ENCODE measurements around the gene LAMA3. TPM values are rescaled to one million over a fixed set of nuclear protein-coding genes. Genes with fewer than 3 reads are reported as not detected.

LAMA3 gene
- total RNA-seq, 1 experiment from 2014 or later = 34.6 TPM

DNA sequence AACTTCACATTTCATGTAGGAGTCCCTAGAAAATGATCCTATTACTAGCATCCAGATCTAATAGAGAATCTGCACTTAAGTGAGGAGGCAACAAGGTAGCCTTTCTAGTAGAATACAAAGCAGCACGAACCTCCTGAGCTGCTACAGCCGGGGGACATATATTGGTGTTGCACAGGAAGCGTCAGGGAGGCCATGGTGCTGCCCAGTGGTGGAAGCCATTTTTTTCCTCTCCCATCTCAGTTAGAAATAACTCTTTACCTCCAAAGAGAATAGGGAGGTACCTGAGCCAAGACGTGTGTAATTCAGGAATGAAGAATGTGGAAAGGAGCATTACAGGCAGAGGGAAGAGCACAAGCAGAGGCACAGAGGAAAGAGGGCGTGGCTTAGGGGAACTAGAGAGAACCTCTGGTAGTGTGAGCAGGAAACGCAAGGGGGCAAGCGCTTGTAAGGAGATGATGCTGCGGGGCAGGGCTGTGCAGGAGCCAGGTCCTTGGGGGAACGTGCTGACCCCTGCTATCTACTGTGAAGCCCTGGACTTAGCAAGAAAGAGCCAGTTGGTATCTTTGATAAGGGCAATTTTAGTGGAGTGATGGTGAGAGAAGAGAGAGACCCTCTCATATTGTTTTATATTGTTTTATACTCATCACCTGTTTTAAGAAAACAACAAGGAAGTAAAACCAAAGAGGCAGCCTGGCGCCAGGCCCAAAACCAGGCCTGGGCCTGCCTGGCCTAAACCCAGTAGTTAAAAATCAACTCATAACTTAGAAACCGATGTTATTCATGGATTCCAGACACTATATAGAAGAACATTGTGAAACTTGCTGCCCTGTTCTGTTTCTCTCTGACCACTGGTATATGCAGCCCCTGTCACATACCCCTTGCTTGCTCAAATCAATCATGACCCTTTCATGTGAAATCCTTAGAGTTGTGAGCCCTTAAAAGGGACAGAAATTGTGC lies 275.3 kb downstream of the LAMA3 start:
- Mint-ChIP-seq H3K36me3 (ENCODE audit: insufficient read depth, unreplicated experiment) (peaks cover 4% of the 10 kb centered on the region), H3K4me3 (ENCODE audit: unreplicated experiment) (no peak overlapping the region), H3K9me3 (ENCODE audit: unreplicated experiment) (no peaks in the 10 kb centered on the region), H3K27ac (ENCODE audit: unreplicated experiment) (no peak overlapping the region), H3K27me3 (ENCODE audit: insufficient read depth, unreplicated experiment) (no peaks in the 10 kb centered on the region), H3K4me1 (ENCODE audit: low read depth, unreplicated experiment) (no peaks in the 10 kb centered on the region)
- ChIA-PET POLR2A (no interaction called here), CTCF (no interaction called here)
- DNase-seq = no peak
- TF ChIP-seq, protein P1, sequence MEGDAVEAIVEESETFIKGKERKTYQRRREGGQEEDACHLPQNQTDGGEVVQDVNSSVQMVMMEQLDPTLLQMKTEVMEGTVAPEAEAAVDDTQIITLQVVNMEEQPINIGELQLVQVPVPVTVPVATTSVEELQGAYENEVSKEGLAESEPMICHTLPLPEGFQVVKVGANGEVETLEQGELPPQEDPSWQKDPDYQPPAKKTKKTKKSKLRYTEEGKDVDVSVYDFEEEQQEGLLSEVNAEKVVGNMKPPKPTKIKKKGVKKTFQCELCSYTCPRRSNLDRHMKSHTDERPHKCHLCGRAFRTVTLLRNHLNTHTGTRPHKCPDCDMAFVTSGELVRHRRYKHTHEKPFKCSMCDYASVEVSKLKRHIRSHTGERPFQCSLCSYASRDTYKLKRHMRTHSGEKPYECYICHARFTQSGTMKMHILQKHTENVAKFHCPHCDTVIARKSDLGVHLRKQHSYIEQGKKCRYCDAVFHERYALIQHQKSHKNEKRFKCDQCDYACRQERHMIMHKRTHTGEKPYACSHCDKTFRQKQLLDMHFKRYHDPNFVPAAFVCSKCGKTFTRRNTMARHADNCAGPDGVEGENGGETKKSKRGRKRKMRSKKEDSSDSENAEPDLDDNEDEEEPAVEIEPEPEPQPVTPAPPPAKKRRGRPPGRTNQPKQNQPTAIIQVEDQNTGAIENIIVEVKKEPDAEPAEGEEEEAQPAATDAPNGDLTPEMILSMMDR (IDR thresholded peaks at IDR 0.05; ENCODE audit: insufficient read depth in 1 of 2, low read depth in 1 of 2, low read length in 1 of 2, severe bottlenecking in 1 of 2, unreplicated experiment in 1 of 2) = no peak
- H3K9me3 ChIP-seq = no peaks in the 10 kb centered on the region
- BruUV-seq (replicated peaks) = no TSS peak
- H3K27me3 ChIP-seq (replicated peaks; ENCODE audit: control insufficient read depth, insufficient read depth, low read length) = no peaks in the 10 kb centered on the region
- H3K4me1 ChIP-seq = no peaks in the 10 kb centered on the region
- no peaks in the 10 kb centered on the region for H3K36me3 ChIP-seq (ENCODE audit: control insufficient read depth, insufficient read depth, low read length)
- H3K4me3 ChIP-seq (ENCODE audit: low read depth, low read length) = no peak overlapping the region
- intact Hi-C loops (cut with micrococcal nuclease; ENCODE audit: unreplicated experiment) = loop anchor here (10.0 kb wide), 1 partner anchor 150 kb away; no protein-coding TSS in a partner anchor

- no peak overlapping the region for H3K4me3 ChIP-seq (ENCODE audit: low read depth, low read length)
- no peak for DNase-seq
Measured at GRCh38 chr18:23966909-23967308, 277.7 kb downstream of the LAMA3 start.

More at GRCh38 chr18:23966909-23967308, 277.7 kb downstream of the LAMA3 start:
- BruUV-seq (replicated peaks) = no TSS peak
- intact Hi-C loops (cut with micrococcal nuclease; ENCODE audit: unreplicated experiment) = loop anchor here (10.0 kb wide), 1 partner anchor 148 kb away; no protein-coding TSS in a partner anchor
- Mint-ChIP-seq H3K4me1 (ENCODE audit: low read depth, unreplicated experiment) (no peaks in the 10 kb centered on the region), H3K27ac (ENCODE audit: unreplicated experiment) (no peak overlapping the region), H3K36me3 (ENCODE audit: insufficient read depth, unreplicated experiment) (peaks cover 4% of the 10 kb centered on the region), H3K9me3 (ENCODE audit: unreplicated experiment) (no peaks in the 10 kb centered on the region), H3K4me3 (ENCODE audit: unreplicated experiment) (no peak overlapping the region), H3K27me3 (ENCODE audit: insufficient read depth, unreplicated experiment) (no peaks in the 10 kb centered on the region)
- Histone ChIP-seq H3K4me1 (no peaks in the 10 kb centered on the region), H3K9me3 (no peaks in the 10 kb centered on the region), H3K27me3 (replicated peaks; ENCODE audit: control insufficient read depth, insufficient read depth, low read length) (no peaks in the 10 kb centered on the region), H3K36me3 (ENCODE audit: control insufficient read depth, insufficient read depth, low read length) (no peaks in the 10 kb centered on the region)
- ChIA-PET POLR2A (interaction anchor here (0.7 kb wide), 1 partner anchor 48 kb away, joined by 3 read pairs; the partner anchor contains the start of gene TTC39C), CTCF (no interaction called here)
- TF ChIP-seq, protein P1 (IDR thresholded peaks at IDR 0.05; ENCODE audit: insufficient read depth in 1 of 2, low read depth in 1 of 2, low read length in 1 of 2, severe bottlenecking in 1 of 2, unreplicated experiment in 1 of 2) = no peak
